Forelimb muscle (tissue), 1 donor: ENCODE results near the gene MALRD1. TPM values are rescaled to one million over a fixed set of nuclear protein-coding genes. Genes with fewer than 3 reads are reported as not detected.
A peak's percentile ranks its signal among the peaks of the same experiment; 100 is the strongest.

Source experiments
- DNase-seq: peaks from one replicate; pipeline ENCODE4 v3.0.0-alpha.2; 2013; ENCODE audit warnings: low read depth
- polyA plus RNA-seq: library from polyadenylated mRNA; unstranded; fragments of 120-200 nt; gene quantifications from one replicate; pipeline ENCODE4 v1.2.1, GENCODE V29; 2013; ENCODE audit not compliant: insufficient read length

The MALRD1 gene
- polyA plus RNA-seq, 1 donor, result 0.57 TPM

DNA sequence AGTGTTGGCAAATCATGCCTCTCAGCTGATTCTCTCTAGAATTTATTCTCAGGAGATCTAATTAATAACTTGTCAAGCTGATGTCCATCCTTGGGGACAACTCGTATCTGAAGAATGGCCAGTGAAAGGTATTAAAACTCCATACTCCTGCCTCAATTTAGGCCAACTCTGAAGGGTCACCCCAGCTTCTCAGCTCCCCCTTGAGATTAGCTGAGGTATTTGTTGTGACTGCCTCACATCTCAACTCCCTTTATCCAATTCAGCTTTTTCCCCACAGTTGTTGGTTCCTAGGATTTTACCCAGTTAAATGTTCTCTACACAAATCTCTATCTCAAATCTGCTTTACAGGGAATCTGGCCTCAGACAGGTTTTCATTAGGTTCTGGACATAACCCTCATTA lies 182.4 kb downstream of the MALRD1 start:
- no peak for DNase-seq

DNA sequence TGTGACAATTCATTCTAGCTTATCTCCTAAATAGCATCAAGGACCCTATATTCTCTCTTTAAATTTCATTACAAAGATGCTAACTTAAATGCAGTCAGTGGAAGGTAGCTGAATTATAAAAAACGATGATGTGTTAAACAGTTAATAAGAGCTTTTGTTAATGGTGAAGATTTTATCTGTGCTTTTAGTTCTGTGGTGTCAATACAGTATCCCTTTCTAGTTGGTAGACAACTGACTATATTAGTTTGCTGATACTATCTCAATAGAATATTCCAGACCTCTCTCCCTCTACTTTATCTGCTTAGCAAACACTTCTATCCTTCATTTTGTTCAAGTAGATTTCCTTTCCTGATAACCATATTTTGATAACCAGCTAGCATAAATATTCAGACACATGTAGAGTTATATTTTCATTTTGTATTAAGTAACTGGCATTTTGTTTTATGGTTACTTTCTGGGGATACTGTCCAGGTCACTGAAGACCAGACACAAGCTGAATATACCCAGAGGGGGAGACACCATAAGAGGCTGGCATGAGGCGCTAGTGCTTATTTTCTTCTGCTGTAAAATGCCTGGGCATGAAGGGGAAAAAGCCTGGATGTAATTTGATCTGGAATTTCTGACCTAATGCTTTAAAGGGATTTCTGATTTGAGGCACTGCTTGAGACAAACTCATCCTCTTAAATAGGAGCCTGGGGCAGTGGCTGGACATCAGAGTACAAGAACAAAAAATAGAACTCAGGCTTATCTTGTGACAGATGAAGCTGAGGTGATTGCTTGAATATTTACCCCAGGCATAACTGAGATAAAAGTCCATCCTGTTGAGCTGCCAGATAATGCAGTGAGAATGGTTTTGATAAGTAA lies 197.5 kb downstream of the MALRD1 start:
- DNase-seq, result no peak

DNA sequence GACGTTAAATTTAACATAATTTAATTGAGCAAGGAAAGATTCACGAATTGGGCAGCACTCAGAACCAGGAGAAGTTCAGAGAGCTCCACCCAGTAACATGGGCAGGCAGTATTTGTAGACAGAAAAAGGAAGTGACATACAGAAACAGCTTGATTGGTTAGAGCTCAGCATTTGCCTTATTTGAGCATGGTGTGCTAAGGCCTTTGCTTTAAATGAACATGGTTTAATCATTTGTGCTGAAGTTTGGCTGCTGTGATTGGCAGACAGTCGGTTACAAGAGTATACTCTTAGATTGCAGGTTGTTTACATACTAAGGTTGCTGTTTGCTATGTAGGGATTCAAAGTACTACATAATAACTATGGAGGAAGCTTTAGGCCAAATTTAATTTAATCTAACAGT lies 199.2 kb downstream of the MALRD1 start:
- DNase-seq, result no peak

DNA sequence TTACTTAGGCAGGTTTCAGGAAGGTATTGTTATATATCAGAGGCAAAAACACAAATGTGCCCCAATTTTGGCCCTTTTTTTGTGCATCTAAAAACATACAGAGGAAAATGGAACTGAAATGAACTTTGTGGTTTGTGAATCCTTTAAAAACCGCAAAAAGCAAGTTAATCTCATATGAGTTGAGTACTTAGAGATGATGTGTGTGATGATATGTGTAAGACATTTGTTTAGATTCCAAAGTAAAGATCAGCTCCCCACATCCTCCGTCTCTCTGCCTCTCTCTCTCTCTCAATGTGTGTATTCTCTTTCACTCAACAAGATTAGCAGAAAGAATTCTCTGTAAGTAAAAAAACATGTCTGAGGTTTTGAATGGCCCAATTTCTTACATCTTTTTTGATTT lies 201.9 kb downstream of the MALRD1 start:
- DNase-seq, result no peak

DNA sequence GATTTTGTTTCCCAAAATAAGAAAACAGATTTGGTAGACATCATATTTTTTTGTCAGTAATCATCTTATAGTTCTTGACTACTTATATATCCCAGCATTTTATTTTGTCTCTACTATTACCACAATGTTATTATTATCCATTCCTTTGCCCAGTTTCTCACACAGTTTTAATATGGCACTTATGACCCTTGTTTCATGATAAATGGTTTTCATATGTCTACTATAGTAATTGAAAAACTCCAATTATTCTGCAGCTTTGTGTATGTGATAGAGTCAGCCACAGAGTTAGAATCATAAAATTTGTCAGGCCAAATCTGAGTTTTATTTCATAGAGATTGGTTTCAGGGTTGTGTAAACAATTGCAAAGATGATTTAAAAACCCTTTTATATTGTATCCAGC lies 203.9 kb downstream of the MALRD1 start:
- no peak for DNase-seq

DNA sequence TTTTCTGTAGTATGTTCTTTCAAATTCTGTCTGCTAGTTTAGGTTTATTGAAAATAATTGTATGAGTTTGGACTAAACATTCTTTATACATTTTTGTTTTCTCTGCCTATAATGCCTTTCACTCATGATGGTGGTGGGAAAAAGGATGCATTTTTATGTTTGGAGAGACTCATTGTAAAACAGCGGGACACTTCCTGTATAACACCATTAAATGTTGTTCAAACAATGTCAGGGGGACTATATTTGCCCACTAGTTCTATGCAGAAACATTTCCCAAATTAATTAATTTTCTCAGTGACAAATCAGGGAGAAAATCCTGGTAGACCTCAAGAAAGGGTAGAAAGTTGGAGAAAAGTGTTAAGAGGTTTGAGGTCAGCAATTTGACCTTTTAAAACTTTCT lies 207.7 kb downstream of the MALRD1 start:
- no peak for DNase-seq

DNA sequence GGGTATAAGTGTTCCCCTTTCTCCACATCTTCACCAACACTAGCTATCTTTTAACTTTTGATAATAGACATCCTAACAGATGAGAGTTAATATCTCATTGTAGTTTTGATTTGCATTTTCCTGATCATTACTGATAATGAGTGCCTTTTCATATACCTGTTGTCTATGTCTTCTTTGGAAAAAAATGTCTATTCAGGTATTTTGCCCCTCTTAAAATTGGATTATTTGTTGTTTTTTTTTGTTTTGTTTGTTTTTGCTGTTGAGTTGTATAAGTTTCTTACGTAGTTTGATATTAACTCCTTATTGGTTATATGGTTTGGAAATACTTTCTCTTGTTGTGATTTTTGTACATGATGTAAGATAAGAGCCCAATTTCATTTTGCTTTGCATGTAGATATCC lies 214.7 kb downstream of the MALRD1 start:
- no peak for DNase-seq

DNA sequence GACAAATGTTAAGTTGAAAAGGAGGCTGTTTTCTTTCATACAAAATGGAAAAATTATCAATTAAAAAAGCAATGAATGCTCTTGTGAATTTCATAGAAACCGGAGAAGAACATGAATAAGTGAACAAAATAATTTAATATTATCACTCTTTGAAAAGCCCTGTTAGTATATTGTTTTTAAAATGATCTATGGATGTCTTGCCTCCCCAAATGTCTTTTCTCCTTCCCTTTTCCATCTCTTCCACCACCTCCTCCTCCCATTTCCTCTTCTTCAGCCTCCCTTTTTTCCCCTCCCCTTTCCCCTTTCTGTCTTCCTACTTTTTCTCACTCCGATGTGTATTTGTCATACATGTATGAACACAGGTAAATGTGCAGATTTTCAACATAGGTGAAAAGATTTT lies 234.7 kb downstream of the MALRD1 start:
- no peak for DNase-seq

DNA sequence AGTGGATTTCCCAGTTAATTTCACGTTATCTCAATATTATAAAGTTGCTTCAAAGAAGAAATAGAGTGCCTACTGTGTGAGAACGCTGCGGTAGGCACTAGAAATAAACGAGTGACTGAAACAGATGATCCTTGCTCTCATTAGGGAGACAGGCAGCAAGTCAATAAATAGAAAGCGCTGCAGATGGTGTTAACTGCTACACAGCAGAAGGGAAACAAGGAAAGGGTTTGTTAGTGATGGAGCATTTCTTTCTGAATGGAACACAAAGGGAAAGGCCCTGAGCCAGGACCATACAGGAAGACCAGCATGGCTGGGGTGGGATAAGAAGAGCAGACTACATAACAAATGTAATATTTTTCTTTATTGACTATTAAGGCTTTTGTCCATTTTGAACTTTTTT lies 235.2 kb downstream of the MALRD1 start:
- no peak for DNase-seq

DNA sequence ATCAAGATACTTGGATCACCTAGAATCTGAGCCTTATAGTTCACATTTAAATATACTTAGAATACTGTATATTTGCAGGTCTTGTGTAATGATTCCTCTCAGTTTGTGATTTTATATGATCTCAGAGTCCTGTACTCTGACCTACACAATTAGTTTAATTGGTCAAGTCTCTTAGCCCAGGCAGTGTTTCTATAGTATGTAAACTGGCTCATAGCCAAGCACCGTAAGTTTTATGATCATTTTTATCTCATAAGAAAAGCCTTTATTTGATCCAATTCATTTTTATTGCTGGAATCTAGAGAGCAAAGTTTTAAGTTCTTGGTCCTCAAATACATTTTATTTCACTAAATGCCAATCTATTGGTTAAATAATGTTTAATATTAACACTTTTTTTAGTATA lies 242.2 kb downstream of the MALRD1 start:
- no peak for DNase-seq

DNA sequence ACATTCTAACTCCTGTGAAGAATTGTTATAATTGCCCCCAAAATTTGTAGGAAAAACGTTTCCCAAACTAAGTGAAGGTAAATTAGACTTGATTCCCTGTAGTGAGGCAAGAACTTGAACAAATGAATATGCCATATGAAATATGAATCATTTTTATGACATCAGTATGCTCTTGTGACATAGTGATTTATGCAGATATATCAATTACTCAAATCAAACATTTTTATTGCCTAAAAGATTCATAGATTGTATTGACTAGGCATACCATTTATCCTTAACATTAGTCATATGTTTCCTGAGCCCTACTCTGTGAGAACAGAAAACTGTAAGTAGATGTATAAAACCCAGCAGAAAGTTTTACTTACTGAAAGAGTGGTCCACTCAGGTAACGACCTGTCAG lies 245.6 kb downstream of the MALRD1 start:
- DNase-seq, result no peak

DNA sequence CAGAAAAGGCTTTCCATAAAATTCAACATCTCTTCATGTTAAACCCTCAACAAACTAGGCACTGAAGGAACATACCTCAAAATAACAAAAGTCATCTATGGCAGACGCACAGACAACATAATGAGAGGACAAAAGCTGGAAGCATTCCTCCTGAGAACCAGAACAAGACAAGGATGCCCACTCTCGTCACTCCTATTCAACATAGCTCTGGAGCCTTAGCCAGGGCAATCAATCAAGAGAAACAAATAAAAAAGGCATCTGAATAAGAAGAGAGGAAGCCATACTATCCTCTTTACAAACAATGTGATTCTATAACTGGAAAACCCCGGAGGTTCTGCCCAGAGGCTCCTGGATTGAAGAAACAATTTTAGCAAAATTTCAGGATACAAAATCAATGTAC lies 251.0 kb downstream of the MALRD1 start:
- no peak for DNase-seq

DNA sequence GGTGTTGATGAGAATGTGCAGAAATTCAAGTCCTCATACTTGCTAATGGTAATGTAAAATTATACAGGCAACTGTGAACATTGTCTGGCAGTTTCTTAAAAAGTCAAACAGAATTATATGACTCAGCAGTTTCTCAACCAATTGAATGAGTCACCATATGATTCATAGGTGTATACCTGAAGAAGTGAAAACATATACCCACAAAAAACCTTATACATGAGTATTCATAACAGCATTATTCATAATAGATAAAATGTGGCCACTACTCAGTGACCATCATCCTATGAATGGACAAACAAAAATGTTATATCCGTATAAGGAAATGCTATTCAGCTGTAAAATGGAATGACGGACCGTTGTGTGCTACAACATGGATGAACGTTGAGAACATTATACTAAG lies 253.5 kb downstream of the MALRD1 start:
- DNase-seq, result no peak

DNA sequence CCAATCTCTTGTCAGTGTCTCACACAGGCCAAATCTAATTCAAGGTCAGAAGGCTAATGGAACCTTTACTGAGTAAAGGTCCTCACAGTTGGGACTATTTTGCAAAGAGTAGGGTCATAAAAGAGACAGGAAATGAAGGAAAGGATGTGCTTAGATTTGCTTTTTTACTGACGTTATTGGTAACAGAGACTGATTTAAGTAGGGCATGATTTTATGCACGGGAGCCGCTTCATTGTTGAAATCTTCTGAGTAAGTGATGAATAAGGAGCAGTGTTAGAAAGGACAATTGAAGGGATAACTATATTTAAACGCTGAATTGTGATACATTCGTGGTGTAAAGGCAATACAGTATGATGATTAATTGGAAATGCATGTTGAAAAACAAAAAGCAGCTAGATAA lies 261.5 kb downstream of the MALRD1 start:
- no peak for DNase-seq

DNA sequence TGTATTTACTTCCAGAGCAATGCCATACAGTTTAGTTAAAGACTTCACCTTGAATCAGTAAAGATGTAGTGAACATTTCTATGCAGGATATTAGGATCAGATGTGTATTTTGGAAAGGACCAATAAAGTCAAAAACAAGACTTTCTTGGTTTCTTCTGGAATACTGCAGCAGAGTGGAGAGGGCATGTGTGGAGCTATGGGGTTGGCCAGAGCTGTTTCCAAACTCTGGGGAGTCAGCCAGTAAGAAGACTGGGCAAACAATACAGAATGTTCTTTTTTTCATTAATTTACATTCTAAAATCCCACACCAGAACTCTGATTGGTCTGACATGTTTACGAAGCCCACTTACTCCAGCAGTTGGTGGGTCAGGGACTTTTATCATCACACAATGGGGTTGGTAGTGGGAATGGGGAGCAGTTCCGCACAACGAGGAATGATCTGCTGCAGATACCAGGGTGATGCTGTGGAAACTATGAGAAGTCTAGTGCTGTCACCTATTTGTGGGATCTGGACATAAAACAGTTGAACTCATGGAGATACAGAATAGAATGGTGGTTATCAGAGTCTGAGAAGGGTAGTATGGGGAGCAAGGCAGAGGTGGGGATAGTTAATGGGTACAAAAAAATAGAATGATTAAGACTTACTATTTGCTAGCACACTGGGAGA lies 267.7 kb downstream of the MALRD1 start:
- DNase-seq, result no peak

DNA sequence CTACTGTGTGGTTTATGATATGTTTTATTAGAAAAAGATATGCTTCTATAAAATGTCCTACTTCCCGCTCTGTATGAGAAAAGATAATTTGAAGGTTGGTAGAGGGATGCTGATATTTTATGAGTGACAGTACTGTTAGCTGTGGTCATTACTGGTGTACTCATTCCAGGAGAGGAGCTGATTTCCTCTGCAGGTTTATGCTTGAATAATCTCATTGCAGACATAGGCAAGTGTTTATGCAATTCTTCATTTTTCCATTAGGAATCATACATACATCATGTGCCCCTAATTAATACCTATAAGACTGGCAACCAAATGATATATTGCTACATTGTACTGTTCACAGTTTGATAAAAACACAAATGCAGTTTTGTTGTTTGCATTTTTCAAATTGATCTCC lies 269.4 kb downstream of the MALRD1 start:
- no peak for DNase-seq

DNA sequence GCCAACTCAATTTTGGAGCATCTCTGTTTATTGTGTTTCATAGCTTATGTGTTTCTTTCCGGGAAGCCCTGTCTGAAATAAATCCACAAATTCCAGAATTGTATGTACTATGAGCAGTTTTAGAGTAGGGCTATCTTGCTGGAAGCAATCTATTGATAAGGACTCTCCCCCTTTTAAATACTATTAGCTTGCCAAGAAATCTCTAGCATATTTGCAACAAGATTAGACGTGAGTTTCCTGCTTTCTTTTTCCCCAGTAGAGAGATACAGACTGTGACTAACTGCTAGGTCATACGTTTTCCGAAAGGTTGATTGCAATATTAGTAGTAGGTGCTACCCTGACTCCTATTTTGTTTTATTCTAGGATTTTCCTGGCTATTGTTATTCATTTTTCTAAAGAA lies 277.0 kb downstream of the MALRD1 start:
- DNase-seq, result no peak

DNA sequence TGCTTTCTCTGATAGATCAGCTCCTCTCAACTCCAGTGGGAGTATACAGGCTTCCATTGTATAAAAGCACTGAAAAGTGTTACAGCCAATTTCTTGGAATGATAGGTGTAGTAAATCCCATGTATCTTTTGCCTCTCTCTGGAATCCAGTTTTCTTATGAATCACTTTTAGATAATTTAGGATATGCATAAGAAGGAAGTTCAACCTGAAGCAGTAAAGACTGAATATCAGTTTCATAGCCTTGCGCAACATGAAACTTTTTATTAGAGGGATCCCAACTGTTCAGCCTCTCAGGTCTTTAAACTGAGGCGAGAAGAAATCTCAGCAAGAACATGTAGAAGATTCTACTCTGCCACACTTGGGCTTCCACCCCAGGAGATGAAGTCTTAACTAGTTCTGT lies 280.0 kb downstream of the MALRD1 start:
- DNase-seq, result no peak

DNA sequence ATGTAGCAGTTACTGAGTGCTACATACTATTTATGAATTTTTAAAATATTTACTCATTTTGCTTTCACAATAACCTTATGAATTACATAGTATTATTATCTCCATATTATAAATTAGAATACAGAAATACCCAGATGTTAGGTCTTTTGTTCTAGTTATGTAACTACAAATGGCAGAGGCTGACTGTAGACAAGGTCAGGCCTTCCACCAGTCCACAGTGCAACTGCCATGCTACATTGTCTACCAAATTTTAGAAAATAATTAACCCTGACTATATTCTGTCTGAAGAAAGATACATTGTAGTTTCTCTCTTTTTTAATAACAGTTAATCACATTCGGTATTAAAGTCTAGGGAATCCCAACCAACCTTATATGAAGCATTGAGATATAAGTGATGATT lies 280.9 kb downstream of the MALRD1 start:
- no peak for DNase-seq

DNA sequence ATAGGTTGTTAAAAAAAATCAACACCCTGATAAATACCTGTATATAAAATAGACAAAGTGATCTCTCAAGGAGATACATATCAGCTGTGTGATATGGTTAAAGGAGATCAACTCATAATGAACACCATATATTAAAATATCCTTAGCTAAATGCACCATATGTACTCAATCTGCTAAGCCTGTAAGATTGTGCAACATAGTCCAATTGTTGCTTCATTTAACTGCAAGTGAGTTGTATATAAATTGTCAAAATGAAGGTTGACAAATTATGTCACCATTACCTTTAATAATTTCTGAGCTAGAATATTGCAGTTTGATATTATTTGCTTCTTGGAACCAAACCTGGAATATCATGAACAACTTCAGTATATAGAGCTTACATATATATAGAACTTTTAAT lies 283.7 kb downstream of the MALRD1 start:
- no peak for DNase-seq

DNA sequence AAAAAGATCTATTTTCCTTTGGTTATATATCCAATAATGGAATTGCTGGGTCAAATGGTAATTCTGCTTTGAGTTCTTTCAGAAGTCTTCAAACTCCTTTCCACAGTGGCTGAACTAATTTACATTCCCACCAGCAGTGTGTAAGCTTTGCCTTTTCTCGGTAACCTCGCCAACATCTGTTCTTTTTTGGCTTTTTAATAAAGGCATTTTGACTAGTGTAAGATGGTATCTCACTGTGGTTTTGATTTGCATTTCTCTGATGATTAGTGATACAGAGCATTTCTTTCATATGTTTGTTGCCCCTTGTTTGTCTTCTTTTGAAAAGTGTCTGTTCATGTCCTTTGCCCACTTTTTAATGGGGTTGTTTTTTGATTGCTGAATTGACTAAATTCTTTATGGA lies 285.0 kb downstream of the MALRD1 start:
- DNase-seq, result no peak

DNA sequence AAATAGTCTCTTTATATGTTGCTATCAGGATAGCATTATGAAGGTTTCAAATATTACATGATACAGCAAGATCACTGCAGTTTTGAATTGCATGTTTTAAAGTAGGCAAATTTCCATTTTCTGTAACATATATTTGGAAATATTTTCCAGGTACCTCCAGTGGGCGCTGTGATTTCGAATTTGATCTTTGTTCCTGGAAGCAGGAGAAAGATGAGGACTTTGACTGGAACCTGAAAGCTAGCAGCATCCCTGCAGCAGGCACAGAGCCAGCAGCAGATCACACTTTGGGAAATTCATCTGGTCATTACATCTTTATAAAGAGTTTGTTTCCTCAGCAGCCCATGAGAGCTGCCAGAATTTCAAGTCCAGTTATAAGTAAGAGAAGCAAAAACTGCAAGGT lies 299.0 kb downstream of the MALRD1 start:
- peak; percentile 6 for DNase-seq

DNA sequence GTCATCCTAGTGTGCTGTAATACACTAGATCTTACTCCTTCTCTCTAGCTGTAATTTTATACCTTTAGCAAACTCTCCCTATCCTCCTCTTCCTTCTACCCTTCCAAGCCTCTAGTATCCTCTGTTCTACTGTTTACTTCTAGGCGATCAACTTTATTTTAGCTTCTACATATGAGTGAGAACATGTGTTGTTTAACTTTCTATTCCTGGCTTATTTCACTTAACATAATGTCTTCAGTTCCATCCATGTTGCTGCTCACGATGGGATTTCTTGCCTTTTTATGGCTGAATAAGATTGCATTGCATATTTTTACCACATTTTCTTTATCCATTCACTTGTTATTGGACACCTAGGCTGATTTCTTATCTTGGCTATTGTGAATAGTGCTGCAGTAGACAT lies 318.6 kb downstream of the MALRD1 start:
- no peak for DNase-seq

DNA sequence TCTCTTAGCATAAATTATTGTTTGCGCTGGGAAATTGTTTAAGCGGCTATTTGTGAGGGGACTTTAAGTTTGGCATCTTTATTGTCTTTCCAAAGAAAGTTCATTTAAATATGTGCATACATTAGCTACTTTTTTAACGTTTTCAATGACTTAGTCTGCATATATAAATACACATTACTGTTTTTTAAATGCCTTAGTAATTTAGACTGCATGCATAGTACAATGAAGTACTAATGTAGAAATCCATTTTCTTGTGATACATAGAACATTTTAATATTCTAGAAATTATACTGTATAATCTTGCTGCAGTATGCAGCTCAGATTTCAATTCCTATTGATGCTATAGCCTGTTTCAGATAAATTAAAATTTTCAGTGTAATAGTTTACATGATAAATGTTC lies 325.4 kb downstream of the MALRD1 start:
- no peak for DNase-seq
